ENCODE results near the gene GAGE2A. TPM values are rescaled to one million over a fixed set of nuclear protein-coding genes. Genes with fewer than 3 reads are reported as not detected.

GAGE2A gene
- total RNA-seq, 2 experiments from 2014 or later, result not detected

Other genes starting within 250 kb of the GAGE2A start
- gene GAGE12C, start 57.3 kb upstream of the GAGE2A start, total RNA-seq, result not detected
- gene GAGE12D, start 47.8 kb upstream of the GAGE2A start, total RNA-seq, result not detected
- not detected for gene GAGE12E, start 38.2 kb upstream of the GAGE2A start, total RNA-seq
- not detected for gene GAGE12F, start 28.7 kb upstream of the GAGE2A start, total RNA-seq
- gene GAGE12G, start 19.1 kb upstream of the GAGE2A start, total RNA-seq, result not detected
- gene GAGE12H, start 9.5 kb upstream of the GAGE2A start, total RNA-seq, result not detected
- not detected for gene GAGE1, start 9.5 kb downstream of the GAGE2A start, total RNA-seq
- not detected for gene PAGE1, start 106.5 kb downstream of the GAGE2A start, total RNA-seq
- not detected for gene PAGE4, start 239.8 kb downstream of the GAGE2A start, total RNA-seq

Measured in activated naive CD8-positive, alpha-beta T cell treated with anti-CD3 and anti-CD28 coated beads for 36 hours (primary cell).